Karpas-422 (cell line): ENCODE results near the gene DIRAS2. TPM values are rescaled to one million over a fixed set of nuclear protein-coding genes. Genes with fewer than 3 reads are reported as not detected.
"Not testable (repeated sequence)": the region's sequence is repeated elsewhere in the genome, so short reads cannot be mapped to it uniquely, and the experiment has no call there.

Experiments
- DNase-seq: peaks from one replicate; pipeline ENCODE4 v3.0.0-alpha.2; 2015
- H2AFZ ChIP-seq: fragments of 200-600 bp; sonication (generic); 2 replicates; pipeline ENCODE4 v1.6.1; 2014; ENCODE audit warnings: antibody characterized with exemption, low read length, mixed read lengths
- H3K27ac ChIP-seq: fragments of 200-600 bp; sonication (generic); 2 replicates; pipeline ENCODE4 v1.5.1; 2014; ENCODE audit warnings: mild to moderate bottlenecking, low read length, moderate library complexity
- H3K27me3 ChIP-seq: fragments of 200-600 bp; sonication (generic); 2 replicates; pipeline ENCODE4 v1.6.1; 2014; ENCODE audit warnings: low read length, mixed read lengths
- H3K36me3 ChIP-seq: fragments of 200-600 bp; sonication (generic); 2 replicates; pipeline ENCODE4 v1.6.1; 2014; ENCODE audit warnings: low read length, mixed read lengths; ENCODE audit not compliant: insufficient read depth
- H3K4me1 ChIP-seq: fragments of 200-600 bp; sonication (generic); 2 replicates; pipeline ENCODE4 v1.6.1; 2014; ENCODE audit warnings: mild to moderate bottlenecking, low read length, mixed read lengths
- H3K4me2 ChIP-seq: fragments of 200-600 bp; sonication (generic); 2 replicates; pipeline ENCODE4 v1.6.1; 2014; ENCODE audit warnings: low read length, low read depth, mild to moderate bottlenecking; ENCODE audit not compliant: poor library complexity, severe bottlenecking
- H3K4me3 ChIP-seq: fragments of 200-600 bp; sonication (generic); 2 replicates; pipeline ENCODE4 v1.5.1; 2014; ENCODE audit warnings: mild to moderate bottlenecking, antibody characterized with exemption, low read length, mixed read lengths
- H3K79me2 ChIP-seq: fragments of 200-600 bp; sonication (generic); 2 replicates; pipeline ENCODE4 v1.6.1; 2014; ENCODE audit warnings: mild to moderate bottlenecking, low read length, mixed read lengths
- H3K9ac ChIP-seq: fragments of 200-600 bp; sonication (generic); 2 replicates; pipeline ENCODE4 v1.6.0; 2014; ENCODE audit warnings: low read length
- H3K9me2 ChIP-seq: fragments of 200-600 bp; sonication (generic), shearing (Covaris generic); replicated peaks from 2 replicates; pipeline ENCODE4 v1.6.0; 2014; ENCODE audit warnings: mild to moderate bottlenecking, low read length, moderate library complexity; ENCODE audit not compliant: insufficient read depth
- H3K9me3 ChIP-seq: fragments of 300-700, 200-600 bp; sonication (generic); 2 replicates; pipeline ENCODE4 v1.6.1; 2014; ENCODE audit warnings: low read length, mixed read lengths
- H4K20me1 ChIP-seq: fragments of 200-600 bp; sonication (generic); 2 replicates; pipeline ENCODE4 v1.6.1; 2014; ENCODE audit warnings: mild to moderate bottlenecking, antibody characterized with exemption, low read length, low read depth; ENCODE audit not compliant: insufficient read depth
- total RNA-seq: library from RNA; depleted of rRNA; stranded (reverse); fragments of >200 nt; shearing (Covaris generic); gene quantifications from 2 replicates; pipeline ENCODE4 v1.2.3, GENCODE V29; 2014; ENCODE audit warnings: low replicate concordance

DIRAS2 gene
- total RNA-seq, 1 experiment from 2014 or later: not detected

- not testable (repeated sequence) for H3K4me2 ChIP-seq, H3K4me1 ChIP-seq, H3K4me3 ChIP-seq, H3K27me3 ChIP-seq, H3K27ac ChIP-seq, H4K20me1 ChIP-seq, DNase-seq, H2AFZ ChIP-seq, H3K9me2 ChIP-seq, H3K36me3 ChIP-seq, H3K9me3 ChIP-seq, H3K9ac ChIP-seq, H3K79me2 ChIP-seq
Observed at GRCh38 chr9:90656876-90657275, 14.3 kb upstream of the DIRAS2 start.

- no peaks in the 10 kb centered on the region for H3K79me2 ChIP-seq
- no peaks in the 10 kb centered on the region for H3K4me1 ChIP-seq
- no peak overlapping the region for H3K4me3 ChIP-seq
- H2AFZ ChIP-seq: no peak overlapping the region
- no peaks in the 10 kb centered on the region for H3K9me2 ChIP-seq
- H4K20me1 ChIP-seq: no peaks in the 10 kb centered on the region
- H3K9me3 ChIP-seq: peaks cover 16% of the 10 kb centered on the region
- H3K27ac ChIP-seq: no peak overlapping the region
- peaks cover 9% of the 10 kb centered on the region; the same call in 1 of the 2 replicates for H3K27me3 ChIP-seq
- H3K9ac ChIP-seq: no peak overlapping the region
- H3K36me3 ChIP-seq: peaks cover 4% of the 10 kb centered on the region; the same call in 1 of the 2 replicates
- no peak overlapping the region for H3K4me2 ChIP-seq
- DNase-seq: no peak
Observed at GRCh38 chr9:90651246-90651645, 8.6 kb upstream of the DIRAS2 start.

DNA sequence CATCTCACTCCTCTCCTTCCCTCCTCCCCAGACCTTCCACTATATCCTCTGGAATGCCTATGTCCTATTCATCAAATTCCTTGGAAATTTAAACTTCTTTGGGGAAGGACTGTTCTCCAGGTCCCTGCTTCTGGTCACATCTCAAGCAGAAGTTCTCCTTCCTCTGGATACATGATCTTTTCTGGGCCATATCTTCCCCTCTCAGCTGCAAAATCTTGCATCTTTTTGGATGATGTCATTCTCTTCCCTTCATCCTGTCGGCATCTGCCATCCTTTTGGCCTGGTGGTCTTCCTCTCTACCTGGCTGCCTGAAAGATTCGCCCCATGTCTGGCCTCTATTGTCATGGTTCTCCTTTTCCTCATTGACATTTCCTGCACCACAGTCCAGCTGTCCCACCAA, 5.2 kb upstream of the DIRAS2 start:
- peaks cover 16% of the 10 kb centered on the region for H3K9me3 ChIP-seq
- no peak overlapping the region for H2AFZ ChIP-seq
- H3K79me2 ChIP-seq: no peaks in the 10 kb centered on the region
- peaks cover 4% of the 10 kb centered on the region; the same call in 1 of the 2 replicates for H3K36me3 ChIP-seq
- DNase-seq: no peak
- peaks cover 9% of the 10 kb centered on the region; the same call in 1 of the 2 replicates for H3K27me3 ChIP-seq
- no peak overlapping the region for H3K4me2 ChIP-seq
- H3K9ac ChIP-seq: no peak overlapping the region
- no peak overlapping the region for H3K4me3 ChIP-seq
- H3K27ac ChIP-seq: no peak overlapping the region
- H3K9me2 ChIP-seq: no peaks in the 10 kb centered on the region
- H4K20me1 ChIP-seq: no peaks in the 10 kb centered on the region
- no peaks in the 10 kb centered on the region for H3K4me1 ChIP-seq

- Histone ChIP-seq H3K9ac (no peak overlapping the region), H3K9me2 (no peaks in the 10 kb centered on the region), H3K4me2 (no peak overlapping the region), H3K4me3 (no peak overlapping the region), H3K27ac (no peak overlapping the region), H3K4me1 (no peaks in the 10 kb centered on the region), H3K79me2 (no peaks in the 10 kb centered on the region), H3K36me3 (no peaks in the 10 kb centered on the region), H4K20me1 (no peaks in the 10 kb centered on the region), H3K9me3 (peaks cover 8% of the 10 kb centered on the region), H3K27me3 (peaks cover 8% of the 10 kb centered on the region; the same call in 1 of the 2 replicates), H2AFZ (no peak overlapping the region)
- no peak for DNase-seq
Observed at GRCh38 chr9:90645721-90646120, 3.1 kb upstream of the DIRAS2 start.

GRCh38 chr9:90641884-90642487, 638 bp downstream of the DIRAS2 start:
- H3K27ac ChIP-seq: no peak overlapping the region
- no peak overlapping the region for H2AFZ ChIP-seq
- H3K79me2 ChIP-seq: no peaks in the 10 kb centered on the region
- no peak overlapping the region for H3K4me2 ChIP-seq
- H3K9me2 ChIP-seq: no peaks in the 10 kb centered on the region
- H3K27me3 ChIP-seq: no peaks in the 10 kb centered on the region
- H3K36me3 ChIP-seq: no peaks in the 10 kb centered on the region
- H4K20me1 ChIP-seq: no peaks in the 10 kb centered on the region
- no peak for DNase-seq
- H3K9ac ChIP-seq: no peak overlapping the region
- H3K9me3 ChIP-seq: no peaks in the 10 kb centered on the region
- H3K4me3 ChIP-seq: no peak overlapping the region
- H3K4me1 ChIP-seq: no peaks in the 10 kb centered on the region

GRCh38 chr9:90641086-90641485, 1.5 kb downstream of the DIRAS2 start:
- H3K36me3 ChIP-seq: no peaks in the 10 kb centered on the region
- no peaks in the 10 kb centered on the region for H3K9me2 ChIP-seq
- H3K4me3 ChIP-seq: no peak overlapping the region
- H3K27me3 ChIP-seq: no peaks in the 10 kb centered on the region
- no peaks in the 10 kb centered on the region for H3K9me3 ChIP-seq
- DNase-seq: no peak
- no peaks in the 10 kb centered on the region for H4K20me1 ChIP-seq
- no peaks in the 10 kb centered on the region for H3K4me1 ChIP-seq
- no peak overlapping the region for H3K27ac ChIP-seq
- no peak overlapping the region for H3K4me2 ChIP-seq
- H2AFZ ChIP-seq: no peak overlapping the region
- H3K9ac ChIP-seq: no peak overlapping the region
- H3K79me2 ChIP-seq: no peaks in the 10 kb centered on the region

- DNase-seq: no peak
- Histone ChIP-seq H3K9me3 (no peaks in the 10 kb centered on the region), H3K9ac (no peak overlapping the region), H3K9me2 (no peaks in the 10 kb centered on the region), H3K27ac (no peak overlapping the region), H3K27me3 (no peaks in the 10 kb centered on the region), H3K4me3 (no peak overlapping the region), H2AFZ (no peak overlapping the region), H3K4me1 (no peaks in the 10 kb centered on the region), H3K79me2 (no peaks in the 10 kb centered on the region), H4K20me1 (no peaks in the 10 kb centered on the region), H3K4me2 (no peak overlapping the region), H3K36me3 (no peaks in the 10 kb centered on the region)
Observed at GRCh38 chr9:90640361-90640760, 2.3 kb downstream of the DIRAS2 start.

GRCh38 chr9:90637626-90638025, 5.0 kb downstream of the DIRAS2 start:
- H3K4me3 ChIP-seq: no peak overlapping the region
- H3K27me3 ChIP-seq: no peaks in the 10 kb centered on the region

More at GRCh38 chr9:90637626-90638025, 5.0 kb downstream of the DIRAS2 start:
- no peaks in the 10 kb centered on the region for H3K9me2 ChIP-seq
- H3K9me3 ChIP-seq: no peaks in the 10 kb centered on the region
- no peaks in the 10 kb centered on the region for H3K4me1 ChIP-seq
- no peak overlapping the region for H2AFZ ChIP-seq
- H3K9ac ChIP-seq: no peak overlapping the region
- no peak overlapping the region for H3K27ac ChIP-seq
- no peaks in the 10 kb centered on the region for H3K79me2 ChIP-seq
- no peak overlapping the region for H3K4me2 ChIP-seq
- no peaks in the 10 kb centered on the region for H3K36me3 ChIP-seq
- no peaks in the 10 kb centered on the region for H4K20me1 ChIP-seq
- DNase-seq: no peak
